Panc1 (cell line): ENCODE measurements around the gene GOLGA6C. TPM values are rescaled to one million over a fixed set of nuclear protein-coding genes. Genes with fewer than 3 reads are reported as not detected.

ENCODE experiments used
- ATAC-seq: fragments of 200-7000 bp; cut with Tn5 transposase; 2 replicates; pipeline ENCODE4 v1.9.1; 2020; ENCODE audit warnings: mild to moderate bottlenecking, moderate library complexity
- BruUV-seq: library from RNA; stranded (reverse); fragments of 400-500 nt; replicated peaks from 2 replicates; lab custom pipeline; 2021; lab: Mats Ljungman, UMichigan
- CTCF ChIA-PET: fragments of 300-600 bp; sonication (Branson Sonifier 250); formaldehyde crosslinking; loops from one replicate; lab custom pipeline; 2022; ENCODE audit warnings: antibody characterized with exemption; lab: Charles Lee
- POLR2A ChIA-PET: fragments of 300-600 bp; sonication (Branson Sonifier 250); formaldehyde crosslinking; loops from one replicate; lab custom pipeline; 2022; ENCODE audit warnings: antibody characterized with exemption; lab: Charles Lee
- DNase-seq: peaks from one replicate; pipeline ENCODE4 v3.0.0-alpha.2; 2010; ENCODE audit warnings: low read depth, low spot score
- H3K27ac ChIP-seq: 2 replicates; pipeline ENCODE4 v1.5.1; 2011; ENCODE audit warnings: mild to moderate bottlenecking, low read length, inconsistent platforms
- H3K27me3 ChIP-seq: fragments of 200-500 bp; sonication (Bioruptor generic); 2 replicates; pipeline ENCODE4 v1.6.0; 2014; ENCODE audit warnings: low read length, inconsistent platforms; ENCODE audit not compliant: control insufficient read depth, insufficient read depth
- H3K36me3 ChIP-seq: fragments of 200-500 bp; sonication (Bioruptor generic); 2 replicates; pipeline ENCODE4 v1.5.1; 2014; ENCODE audit warnings: inconsistent platforms, mild to moderate bottlenecking, low read length, moderate library complexity; ENCODE audit not compliant: control insufficient read depth, insufficient read depth
- H3K4me1 ChIP-seq: 2 replicates; pipeline ENCODE4 v1.5.1; 2011; ENCODE audit warnings: inconsistent platforms, mild to moderate bottlenecking, low read length, moderate library complexity; ENCODE audit not compliant: control insufficient read depth, insufficient read depth
- H3K4me3 ChIP-seq, 2 experiments: 2 replicates each; pipeline ENCODE4 v1.5.1; 2011 to 2012; ENCODE audit warnings: low read depth in 2 of 2, low read length in 2 of 2, mild to moderate bottlenecking in 2 of 2, inconsistent platforms in 1 of 2, moderate library complexity in 1 of 2
- H3K9me3 ChIP-seq: fragments of 200-500 bp; sonication (Bioruptor generic); 2 replicates; pipeline ENCODE4 v1.5.1; 2014; ENCODE audit warnings: low read depth, mild to moderate bottlenecking, inconsistent platforms, low read length, moderate library complexity; ENCODE audit not compliant: control insufficient read depth, insufficient read depth
- POLR2AphosphoS5 ChIP-seq: IDR thresholded peaks from 2 replicates; pipeline ENCODE4 v1.6.1; 2012; ENCODE audit warnings: mild to moderate bottlenecking, low read depth, low read length, moderate library complexity
- SIN3A ChIP-seq: IDR thresholded peaks from 2 replicates; pipeline ENCODE4 v1.6.1; 2012; ENCODE audit warnings: low read depth, mild to moderate bottlenecking, low read length, moderate library complexity, borderline replicate concordance; ENCODE audit not compliant: insufficient read depth
- TCF7L2 ChIP-seq: IDR thresholded peaks from 2 replicates; pipeline ENCODE4 v1.6.1; 2011; ENCODE audit warnings: mild to moderate bottlenecking, low read depth, low read length, inconsistent platforms
- in situ Hi-C: cut with HindIII; loops from 2 replicates; pipeline ENCODE4 v1.10.0; 2016; ENCODE audit warnings: low sequenced_read_pairs, low pct_unique_long_range_greater_than_20kb
- intact Hi-C: fragments of 100-400 bp; cut with micrococcal nuclease; formaldehyde crosslinking; loops from one replicate; pipeline ENCODE4 v1.10.0; 2022; ENCODE audit not compliant: unreplicated experiment
- total RNA-seq: library from RNA; stranded (reverse); gene quantifications from one replicate; pipeline ENCODE4 v1.2.1, GENCODE V29; 2021; ENCODE audit not compliant: unreplicated experiment
- TF ChIP-seq, protein P1 (sequence below), 2 experiments: IDR thresholded peaks; 2 replicates each; pipeline ENCODE4 v1.6.1; 2011 to 2012; ENCODE audit warnings: low read depth in 2 of 2, control low read depth in 1 of 2, low read length in 1 of 2, mild to moderate bottlenecking in 1 of 2, moderate library complexity in 1 of 2; ENCODE audit not compliant: insufficient read depth in 1 of 2
- TF ChIP-seq, protein P2 (sequence below): fragments of 450-650 bp; IDR thresholded peaks from 2 replicates; pipeline ENCODE4 v1.5.1; 2017; ENCODE audit warnings: mild to moderate bottlenecking

GOLGA6C gene
- total RNA-seq, 1 experiment from 2014 or later, result not detected

GRCh38 chr15:75230551-75231371 lies 27.4 kb upstream of the GOLGA6C start:
- no TSS peak for BruUV-seq
- Histone ChIP-seq H3K4me1 (no peaks in the 10 kb centered on the region), H3K36me3 (no peaks in the 10 kb centered on the region), H3K9me3 (no peaks in the 10 kb centered on the region), H3K27me3 (no peaks in the 10 kb centered on the region), H3K4me3 (no peak overlapping the region), H3K27ac (no peak overlapping the region)
- DNase-seq, result no peak
- in situ Hi-C loops, result no loop called here
- no peak for TF ChIP-seq POLR2AphosphoS5
- no peak for TF ChIP-seq SIN3A
- no peak for TF ChIP-seq TCF7L2
- TF ChIP-seq, protein P1, sequence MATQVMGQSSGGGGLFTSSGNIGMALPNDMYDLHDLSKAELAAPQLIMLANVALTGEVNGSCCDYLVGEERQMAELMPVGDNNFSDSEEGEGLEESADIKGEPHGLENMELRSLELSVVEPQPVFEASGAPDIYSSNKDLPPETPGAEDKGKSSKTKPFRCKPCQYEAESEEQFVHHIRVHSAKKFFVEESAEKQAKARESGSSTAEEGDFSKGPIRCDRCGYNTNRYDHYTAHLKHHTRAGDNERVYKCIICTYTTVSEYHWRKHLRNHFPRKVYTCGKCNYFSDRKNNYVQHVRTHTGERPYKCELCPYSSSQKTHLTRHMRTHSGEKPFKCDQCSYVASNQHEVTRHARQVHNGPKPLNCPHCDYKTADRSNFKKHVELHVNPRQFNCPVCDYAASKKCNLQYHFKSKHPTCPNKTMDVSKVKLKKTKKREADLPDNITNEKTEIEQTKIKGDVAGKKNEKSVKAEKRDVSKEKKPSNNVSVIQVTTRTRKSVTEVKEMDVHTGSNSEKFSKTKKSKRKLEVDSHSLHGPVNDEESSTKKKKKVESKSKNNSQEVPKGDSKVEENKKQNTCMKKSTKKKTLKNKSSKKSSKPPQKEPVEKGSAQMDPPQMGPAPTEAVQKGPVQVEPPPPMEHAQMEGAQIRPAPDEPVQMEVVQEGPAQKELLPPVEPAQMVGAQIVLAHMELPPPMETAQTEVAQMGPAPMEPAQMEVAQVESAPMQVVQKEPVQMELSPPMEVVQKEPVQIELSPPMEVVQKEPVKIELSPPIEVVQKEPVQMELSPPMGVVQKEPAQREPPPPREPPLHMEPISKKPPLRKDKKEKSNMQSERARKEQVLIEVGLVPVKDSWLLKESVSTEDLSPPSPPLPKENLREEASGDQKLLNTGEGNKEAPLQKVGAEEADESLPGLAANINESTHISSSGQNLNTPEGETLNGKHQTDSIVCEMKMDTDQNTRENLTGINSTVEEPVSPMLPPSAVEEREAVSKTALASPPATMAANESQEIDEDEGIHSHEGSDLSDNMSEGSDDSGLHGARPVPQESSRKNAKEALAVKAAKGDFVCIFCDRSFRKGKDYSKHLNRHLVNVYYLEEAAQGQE (IDR thresholded peaks at IDR 0.05; ENCODE audit: insufficient read depth in 1 of 2, low read depth in 2 of 2, low read length in 1 of 2), result no peak
- TF ChIP-seq, protein P2, sequence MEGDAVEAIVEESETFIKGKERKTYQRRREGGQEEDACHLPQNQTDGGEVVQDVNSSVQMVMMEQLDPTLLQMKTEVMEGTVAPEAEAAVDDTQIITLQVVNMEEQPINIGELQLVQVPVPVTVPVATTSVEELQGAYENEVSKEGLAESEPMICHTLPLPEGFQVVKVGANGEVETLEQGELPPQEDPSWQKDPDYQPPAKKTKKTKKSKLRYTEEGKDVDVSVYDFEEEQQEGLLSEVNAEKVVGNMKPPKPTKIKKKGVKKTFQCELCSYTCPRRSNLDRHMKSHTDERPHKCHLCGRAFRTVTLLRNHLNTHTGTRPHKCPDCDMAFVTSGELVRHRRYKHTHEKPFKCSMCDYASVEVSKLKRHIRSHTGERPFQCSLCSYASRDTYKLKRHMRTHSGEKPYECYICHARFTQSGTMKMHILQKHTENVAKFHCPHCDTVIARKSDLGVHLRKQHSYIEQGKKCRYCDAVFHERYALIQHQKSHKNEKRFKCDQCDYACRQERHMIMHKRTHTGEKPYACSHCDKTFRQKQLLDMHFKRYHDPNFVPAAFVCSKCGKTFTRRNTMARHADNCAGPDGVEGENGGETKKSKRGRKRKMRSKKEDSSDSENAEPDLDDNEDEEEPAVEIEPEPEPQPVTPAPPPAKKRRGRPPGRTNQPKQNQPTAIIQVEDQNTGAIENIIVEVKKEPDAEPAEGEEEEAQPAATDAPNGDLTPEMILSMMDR, result no peak
- ChIA-PET POLR2A (no interaction called here), CTCF (no interaction called here)
- ATAC-seq, result no peak
- intact Hi-C loops, result no loop called here

- in situ Hi-C loops, result no loop called here
- no TSS peak for BruUV-seq
These were observed 26.3 kb upstream of the GOLGA6C start for GRCh38 chr15:75231836-75232235.

More at GRCh38 chr15:75231836-75232235, 26.3 kb upstream of the GOLGA6C start:
- H3K27ac ChIP-seq, result no peak overlapping the region
- no peak for TF ChIP-seq POLR2AphosphoS5
- TF ChIP-seq, protein P2, result no peak
- TF ChIP-seq, protein P1 (IDR thresholded peaks at IDR 0.05; ENCODE audit: insufficient read depth in 1 of 2, low read depth in 2 of 2, low read length in 1 of 2), result no peak
- no peak for TF ChIP-seq TCF7L2
- no peaks in the 10 kb centered on the region for H3K9me3 ChIP-seq
- intact Hi-C loops, result no loop called here
- H3K36me3 ChIP-seq, result no peaks in the 10 kb centered on the region
- no peaks in the 10 kb centered on the region for H3K4me1 ChIP-seq
- DNase-seq (no peak), ATAC-seq (no peak)
- H3K4me3 ChIP-seq, result no peak overlapping the region
- ChIA-PET POLR2A (no interaction called here), CTCF (interaction anchor here (0.5 kb wide), 1 partner anchor 195 kb away, joined by 3 read pairs; no protein-coding TSS in a partner anchor)
- no peaks in the 10 kb centered on the region for H3K27me3 ChIP-seq
